ENCODE data around the gene FAM228A.

FAM228A gene

DNA sequence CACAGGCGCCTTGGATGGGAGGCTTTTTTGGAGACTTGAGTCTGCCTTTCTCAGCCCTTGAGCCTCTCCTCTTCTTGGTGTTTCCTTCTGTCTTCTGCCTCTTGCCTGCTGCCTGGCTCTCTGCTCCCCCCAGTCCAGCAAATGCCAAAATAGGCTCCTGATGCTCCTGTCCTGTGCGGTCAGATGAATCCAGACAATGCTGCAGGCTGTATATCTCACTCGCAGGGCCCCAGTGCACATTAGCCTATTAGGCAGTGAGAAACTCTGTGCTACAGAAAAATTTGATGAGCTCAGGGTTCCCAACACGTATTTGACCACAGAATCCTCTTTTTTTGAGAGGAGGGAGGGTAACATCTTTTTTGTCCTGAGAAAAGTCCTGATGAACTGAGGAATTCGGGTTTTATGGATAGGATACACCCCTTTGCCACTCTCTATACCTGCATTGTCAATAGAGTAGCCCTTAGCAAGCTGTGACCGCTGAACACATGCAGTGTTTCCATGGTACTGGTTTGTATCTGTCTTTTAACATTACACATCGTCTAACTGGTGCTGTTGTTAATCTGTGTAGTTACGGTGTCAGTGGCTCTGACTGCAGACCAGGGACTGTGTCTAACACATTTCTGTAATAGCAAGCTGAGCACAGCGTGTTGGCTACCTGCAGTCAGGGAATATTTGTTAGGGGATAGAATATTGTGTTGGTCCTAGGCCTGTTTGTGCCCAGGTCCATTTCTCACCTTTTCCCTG lies 50.8 kb downstream of the FAM228A start:
- no peak for DNase-seq (ENCODE audit: low read depth in 2 of 2)

DNA sequence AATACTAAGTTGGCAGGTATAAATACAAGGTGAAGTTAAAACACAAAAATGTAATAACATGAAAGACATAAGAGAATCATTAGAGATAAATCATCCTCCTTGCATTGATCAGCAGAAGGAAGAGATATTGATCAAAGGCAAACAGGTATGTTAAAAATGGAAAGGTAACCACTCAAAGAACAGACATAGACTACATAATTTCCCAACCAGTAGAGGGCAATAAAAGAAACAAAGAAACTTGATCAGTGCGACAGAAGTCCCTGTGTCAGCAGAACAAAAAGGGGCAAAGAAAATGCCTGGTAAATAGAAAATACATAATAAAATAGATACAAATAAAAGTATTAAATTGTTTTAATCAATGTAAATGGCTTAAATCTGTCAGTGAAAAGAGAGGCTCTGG lies 53.6 kb downstream of the FAM228A start:
- DNase-seq (ENCODE audit: low read depth in 2 of 2): no peak

DNA sequence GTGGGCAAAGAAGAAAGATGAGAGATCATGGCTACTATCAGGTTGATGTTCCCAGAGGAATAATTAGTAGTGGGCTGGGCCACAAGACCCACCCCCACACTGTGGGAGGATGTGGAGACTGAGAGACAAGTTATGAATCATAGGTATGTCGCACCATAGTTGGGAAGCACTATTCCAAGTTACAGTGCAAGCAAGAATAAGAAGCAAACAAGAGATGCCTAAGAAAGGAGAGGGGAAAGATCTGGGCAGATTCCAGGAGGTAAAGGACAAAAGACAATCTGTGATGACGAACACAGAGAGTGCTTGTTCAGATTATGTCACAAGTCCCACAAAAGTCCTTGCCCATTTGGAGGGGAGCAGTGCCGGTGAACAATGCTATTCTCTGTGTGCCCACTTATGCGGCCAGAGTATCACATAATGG lies 56.6 kb downstream of the FAM228A start:
- DNase-seq (ENCODE audit: low read depth in 2 of 2): peak in 1 of 2 experiments; percentile 11

DNA sequence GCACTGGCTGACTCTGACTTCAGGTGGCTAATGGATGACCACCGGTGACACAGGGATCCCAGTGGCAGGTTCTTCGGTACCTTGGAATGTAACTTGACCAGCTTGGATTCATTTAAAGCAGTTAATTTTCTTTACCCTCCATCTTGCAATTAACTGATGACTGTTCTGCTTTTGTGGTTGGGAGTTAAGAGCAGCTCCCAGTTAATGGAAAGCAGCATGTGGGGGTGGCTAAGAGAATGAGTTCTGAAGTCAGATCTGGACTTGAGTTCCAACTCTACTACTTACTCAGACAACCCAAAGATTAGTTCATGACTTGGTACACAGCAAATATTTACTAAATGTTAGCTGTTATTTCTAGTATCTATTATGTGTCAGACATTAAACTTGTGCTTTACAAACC lies 58.5 kb downstream of the FAM228A start:
- DNase-seq (ENCODE audit: low read depth in 2 of 2): no peak

DNA sequence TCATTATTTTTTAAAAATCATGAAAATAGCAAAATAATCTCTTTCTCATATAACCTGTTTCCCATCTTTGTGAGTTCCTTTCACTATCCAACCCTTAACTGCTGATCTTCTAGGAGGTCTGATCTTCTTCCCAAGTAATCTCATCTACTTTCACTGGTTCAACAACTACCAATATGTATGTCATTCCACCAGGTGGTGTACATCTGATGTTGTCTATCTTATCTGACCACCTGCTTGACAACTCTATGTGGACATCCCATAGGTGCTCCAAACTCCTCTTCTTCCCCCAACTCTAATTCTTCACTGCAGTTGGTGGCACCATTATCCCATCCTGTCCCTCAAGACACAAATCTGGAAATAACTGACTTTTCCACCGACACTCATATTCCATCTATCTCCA lies 62.5 kb downstream of the FAM228A start:
- DNase-seq (ENCODE audit: low read depth in 2 of 2): no peak

DNA sequence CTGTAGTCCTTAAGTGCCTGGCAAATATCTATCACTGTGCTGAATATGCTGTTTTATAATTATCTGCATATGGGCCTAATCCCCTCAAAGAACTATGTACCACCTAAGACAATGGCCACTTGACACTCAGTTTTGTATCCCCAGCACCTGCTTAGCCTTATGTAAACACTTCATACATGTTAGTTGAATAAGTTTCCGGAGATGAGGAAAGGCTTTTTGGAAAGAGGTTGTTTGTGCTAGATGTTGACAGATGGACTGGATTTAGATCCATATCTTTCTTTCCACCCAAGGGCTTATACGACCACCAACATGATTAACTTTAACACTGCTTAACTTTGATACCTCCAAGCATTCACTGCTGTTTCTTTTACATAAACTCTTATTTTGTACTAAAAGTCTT lies 63.3 kb downstream of the FAM228A start:
- DNase-seq (ENCODE audit: low read depth in 2 of 2): no peak

DNA sequence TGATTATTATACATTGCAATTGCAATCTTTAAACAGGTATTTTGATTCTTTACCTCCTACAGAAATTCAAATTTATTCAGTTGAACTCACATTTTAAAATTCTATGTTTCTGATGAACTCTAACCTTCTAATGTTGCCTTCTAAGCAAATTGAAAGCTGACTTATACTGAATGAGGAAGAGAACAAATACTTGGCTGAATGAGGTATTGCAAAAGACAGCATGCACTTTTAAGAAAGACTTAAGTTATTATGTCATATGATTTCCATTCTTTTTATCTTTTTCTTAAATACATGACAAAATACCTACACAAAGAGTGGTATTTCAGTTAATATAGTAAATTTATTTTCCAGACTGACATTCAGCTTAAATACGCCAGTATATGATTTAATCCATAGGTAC lies 64.7 kb downstream of the FAM228A start:
- no peak for DNase-seq (ENCODE audit: low read depth in 2 of 2)
